22Rv1 (cell line): ENCODE measurements around the gene ME3.
"Not testable (repeated sequence)": the region's sequence is repeated elsewhere in the genome, so short reads cannot be mapped to it uniquely, and the experiment has no call there.

Experiments
- H3K27ac ChIP-seq: fragments of 450-650 bp; 2 replicates; pipeline ENCODE4 v1.5.1; 2017
- CTCF ChIP-seq: fragments of 450-650 bp; IDR thresholded peaks from 2 replicates; pipeline ENCODE4 v1.5.1; 2017; ENCODE audit warnings: mild to moderate bottlenecking
- ZFX ChIP-seq: fragments of 450-650 bp; IDR thresholded peaks from 2 replicates; pipeline ENCODE4 v1.6.1; 2017; ENCODE audit warnings: antibody characterized with exemption, borderline replicate concordance

The ME3 gene

DNA sequence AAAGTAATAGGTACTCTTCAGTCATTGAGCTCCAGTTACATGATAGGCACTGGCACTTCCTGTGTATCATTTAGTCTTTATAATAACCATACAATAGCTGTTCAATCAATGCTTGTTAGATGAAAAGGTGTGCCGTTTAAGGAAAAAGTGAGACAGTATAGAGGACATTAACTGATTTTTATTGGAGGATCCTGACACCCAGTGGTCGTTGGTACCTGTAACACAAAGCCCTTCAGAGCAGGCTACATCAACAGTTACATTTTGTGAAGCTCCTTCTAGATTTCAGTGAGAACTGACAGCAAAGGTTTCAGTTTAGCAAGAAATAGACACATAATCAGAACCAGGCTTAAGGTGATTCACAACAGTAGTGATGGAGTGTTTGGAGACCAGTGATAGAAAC lies 253.5 kb downstream of the ME3 start:
- H3K27ac ChIP-seq, result no peak overlapping the region
- TF ChIP-seq ZFX (no peak), CTCF (peak; percentile 22)

DNA sequence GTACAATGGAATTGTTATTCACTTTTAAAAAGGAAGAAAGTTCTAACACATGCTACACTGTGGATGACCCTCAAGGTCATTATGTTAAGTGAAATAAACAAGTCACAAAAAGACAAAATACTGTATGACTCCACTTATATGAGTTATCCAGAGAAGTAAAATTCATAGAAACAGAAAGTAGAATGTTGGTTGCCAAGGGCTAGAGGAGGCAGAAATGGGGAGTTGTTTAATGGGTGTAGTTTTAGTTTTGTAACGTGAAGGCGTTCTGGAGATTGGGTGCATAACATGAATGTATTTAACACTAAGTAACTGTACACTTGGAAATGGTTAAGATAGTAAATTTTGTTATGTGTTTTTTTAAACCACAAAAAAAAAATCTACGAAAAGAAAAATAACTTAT lies 253.9 kb downstream of the ME3 start:
- H3K27ac ChIP-seq, result no peak overlapping the region
- no peak for TF ChIP-seq ZFX
- TF ChIP-seq CTCF, result no peak

GRCh38 chr11:86418106-86418505 lies 254.3 kb downstream of the ME3 start:
- H3K27ac ChIP-seq, result no peak overlapping the region
- TF ChIP-seq ZFX, result no peak
- no peak for TF ChIP-seq CTCF

DNA sequence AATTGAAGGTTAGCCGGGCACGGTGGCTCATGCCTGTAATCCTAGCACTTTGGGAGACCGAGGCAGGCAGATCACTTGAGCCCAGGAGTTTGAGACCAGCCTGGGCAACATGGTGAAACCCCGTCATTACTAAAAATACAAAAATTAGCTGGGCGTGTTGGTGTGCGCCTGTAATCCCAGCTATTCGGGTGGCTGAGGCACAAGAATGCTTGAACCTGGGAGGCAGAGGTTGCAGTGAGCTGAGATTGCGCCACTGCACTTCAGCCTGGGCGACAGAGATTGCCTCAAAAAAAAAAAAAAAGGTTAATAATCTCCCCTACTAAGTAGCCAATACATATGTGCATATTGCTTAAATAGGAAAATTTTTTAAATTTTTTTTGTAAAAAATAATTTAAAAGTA lies 255.5 kb downstream of the ME3 start:
- H3K27ac ChIP-seq, result not testable (repeated sequence)

- H3K27ac ChIP-seq, result no peak overlapping the region
Measured at GRCh38 chr11:86416494-86416893, 255.9 kb downstream of the ME3 start.

DNA sequence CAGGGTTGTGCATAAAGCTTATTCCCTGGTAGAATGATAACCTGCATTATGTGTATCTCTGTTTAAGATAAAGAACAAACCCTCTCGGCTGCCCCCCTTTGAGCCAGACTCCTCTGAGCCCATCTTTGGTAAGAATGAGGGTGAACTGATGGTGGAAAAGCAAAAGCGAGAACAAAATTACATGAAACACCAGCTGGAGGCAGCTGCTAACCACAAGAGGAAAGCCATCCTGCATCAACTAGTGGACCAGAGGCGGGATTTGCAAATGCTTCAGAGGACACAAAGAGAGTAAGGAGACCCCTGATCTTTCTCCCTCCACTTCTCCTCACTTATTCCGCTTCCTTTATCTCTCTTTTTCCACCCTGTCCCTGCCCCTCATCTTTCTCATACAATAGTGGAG lies 257.4 kb downstream of the ME3 start:
- no peak for TF ChIP-seq ZFX
- TF ChIP-seq CTCF, result no peak

More at GRCh38 chr11:86416494-86416893, 255.9 kb downstream of the ME3 start:
- TF ChIP-seq CTCF (no peak), ZFX (no peak)

GRCh38 chr11:86414032-86414431 lies 258.4 kb downstream of the ME3 start:
- H3K27ac ChIP-seq, result no peak overlapping the region
- TF ChIP-seq ZFX (no peak), CTCF (no peak)

More for the DNA sequence above, 257.4 kb downstream of the ME3 start:
- no peak overlapping the region for H3K27ac ChIP-seq

DNA sequence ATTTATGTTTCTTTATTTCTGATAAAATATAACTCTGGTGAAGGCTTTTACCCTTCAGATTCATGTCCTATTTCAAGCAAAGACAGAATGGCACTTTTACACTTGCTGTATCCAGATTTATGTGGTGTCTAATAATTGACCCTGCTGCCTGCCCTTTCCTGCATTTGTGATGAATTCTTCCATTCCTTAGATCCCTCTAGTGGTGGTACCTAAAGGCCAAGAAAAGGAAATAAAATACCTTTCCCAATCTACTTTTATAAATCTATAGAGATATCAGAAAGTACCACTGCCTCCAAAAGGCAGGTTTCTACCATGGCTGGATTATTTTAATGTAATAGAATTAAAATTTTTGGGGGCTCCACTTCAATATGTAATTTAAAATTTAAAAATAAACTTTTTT lies 263.6 kb downstream of the ME3 start:
- TF ChIP-seq ZFX (no peak), CTCF (no peak)

More for the DNA sequence above, 263.6 kb downstream of the ME3 start:
- no peak overlapping the region for H3K27ac ChIP-seq
